DMS114 treated with DMSO at 0.1 percent for 48 hours (cell line): Measurements from ENCODE around the gene PTGES3L.

Source experiments
- DNase-seq: peaks from one replicate; lab custom pipeline; 2025; ENCODE audit not compliant: unreplicated experiment; lab: John Stamatoyannopoulos, UW

PTGES3L gene

DNA sequence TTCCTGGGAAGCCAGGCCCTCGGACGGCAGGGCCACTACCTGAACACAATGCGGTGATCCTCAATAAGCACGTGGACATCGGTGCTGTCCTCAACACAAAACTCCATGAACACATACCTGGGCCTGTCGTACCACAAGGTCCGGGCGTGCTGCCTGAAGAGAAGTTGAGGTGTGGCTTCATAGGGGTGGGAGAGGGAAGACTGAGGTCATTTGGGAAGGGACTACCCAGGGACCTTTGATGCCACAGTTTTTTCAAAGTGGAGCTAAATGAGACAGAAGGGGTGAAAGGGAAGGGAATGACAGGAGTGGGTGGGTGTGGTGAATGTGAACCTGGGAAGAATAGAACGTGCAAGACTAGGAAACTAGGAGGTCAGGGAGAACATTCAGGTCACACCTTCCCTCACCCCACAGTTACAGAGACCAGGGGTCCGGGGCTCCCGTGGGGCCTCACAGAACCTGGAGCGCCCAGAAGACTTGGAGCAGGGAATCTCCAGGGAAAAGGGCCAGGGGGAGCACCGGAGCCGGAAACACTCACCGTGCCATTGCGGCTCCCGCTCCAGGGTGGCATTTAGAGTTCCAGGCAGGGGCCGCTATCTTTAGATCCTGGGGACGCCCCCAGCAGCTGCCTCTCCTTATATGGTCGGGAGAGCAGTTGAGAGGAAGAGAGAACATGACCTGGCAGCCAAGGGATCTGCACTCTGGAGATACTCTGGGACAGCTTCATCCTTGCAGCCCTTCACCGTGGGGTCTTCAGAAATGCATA lies at the start of gene PTGES3L:
PTGES3L (minus strand) TSS at position 570 of the 763 bp plus-strand sequence; CDS start at position 543, 27 bp downstream.
- DNase-seq, result peak; percentile 26

GRCh38 chr17:43028221-43028861 lies 48.5 kb upstream of the PTGES3L start:
- DNase-seq, result no peak

GRCh38 chr17:43027091-43028032 lies 47.5 kb upstream of the PTGES3L start:
- DNase-seq, result no peak

DNA sequence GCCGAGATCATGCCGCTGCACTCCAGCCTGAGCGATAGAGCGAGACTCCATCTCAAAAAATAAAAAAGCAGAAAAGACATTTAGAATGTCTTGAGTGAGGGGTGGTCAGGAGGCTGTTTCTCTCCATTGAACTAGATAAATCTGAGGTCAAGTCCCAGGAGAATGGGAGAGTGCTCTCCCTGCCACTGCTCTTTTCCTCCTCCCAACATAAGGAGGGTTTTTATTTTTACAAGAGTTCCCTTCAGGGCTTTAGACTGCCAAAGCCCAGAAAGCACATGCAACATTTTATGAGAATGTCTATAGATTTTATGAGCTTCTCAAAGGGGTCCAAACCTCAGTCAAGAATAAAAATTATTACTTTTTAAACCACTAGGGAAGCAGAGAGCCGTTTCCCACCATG lies 46.7 kb upstream of the PTGES3L start:
- no peak for DNase-seq

- DNase-seq, result no peak
Measured at GRCh38 chr17:43025766-43026537, 46.1 kb upstream of the PTGES3L start.

DNA sequence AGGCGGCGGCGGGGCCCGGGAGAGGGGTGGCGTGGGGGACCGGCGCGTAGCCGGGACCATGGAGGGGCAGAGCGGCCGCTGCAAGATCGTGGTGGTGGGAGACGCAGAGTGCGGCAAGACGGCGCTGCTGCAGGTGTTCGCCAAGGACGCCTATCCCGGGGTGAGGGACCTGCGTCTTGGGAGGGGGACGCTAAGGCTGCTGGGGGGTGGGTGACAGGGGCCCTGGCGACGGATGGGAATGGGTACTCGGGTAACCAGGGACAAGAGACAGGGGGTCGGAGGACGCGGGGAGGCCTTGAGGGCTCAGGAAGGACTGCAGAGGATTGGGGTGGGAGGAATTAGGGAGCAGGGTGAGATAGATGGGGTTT lies 45.4 kb upstream of the PTGES3L start:
- no peak for DNase-seq

- peak; percentile 80 for DNase-seq
Measured at GRCh38 chr17:43024407-43025289, 44.8 kb upstream of the PTGES3L start, which contains the start of gene RND2. TSS of gene RND2 (plus strand) at chr17:43025231. CDS start at chr17:43025348, 117 bp downstream.

- DNase-seq, result peak; percentile 69
Measured at GRCh38 chr17:43021741-43022512, 42.0 kb upstream of the PTGES3L start, which contains the start of gene VAT1. TSS of gene VAT1 (minus strand) at chr17:43022385. CDS start at chr17:43022322, 63 bp downstream.

- DNase-seq, result peak; percentile 23
Measured at GRCh38 chr17:43020789-43021740, 41.2 kb upstream of the PTGES3L start.

GRCh38 chr17:43020030-43020621 lies 40.2 kb upstream of the PTGES3L start:
- no peak for DNase-seq

DNA sequence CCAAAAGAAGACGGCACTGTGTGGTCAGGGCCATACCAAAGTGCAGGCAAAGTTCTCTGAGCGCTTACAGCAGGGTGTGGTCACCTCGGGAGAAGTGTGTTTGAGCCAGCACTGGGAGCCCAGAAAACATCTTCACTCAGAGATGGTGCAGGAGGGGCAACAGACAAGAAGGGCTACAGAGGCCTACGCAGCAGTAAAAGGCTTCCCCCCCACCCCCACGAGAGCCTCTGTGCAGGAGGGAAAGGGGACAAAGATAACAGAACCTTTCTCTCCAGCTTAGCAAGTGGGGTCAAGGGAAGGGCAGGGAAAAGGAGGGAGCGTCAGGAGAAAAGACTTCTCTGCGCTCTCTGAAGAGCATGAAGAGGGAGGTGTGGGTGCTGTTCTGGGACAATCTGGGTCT lies 39.5 kb upstream of the PTGES3L start:
- no peak for DNase-seq

GRCh38 chr17:43018932-43019331 lies 39.1 kb upstream of the PTGES3L start:
- DNase-seq, result no peak

- no peak for DNase-seq
Measured at GRCh38 chr17:43018008-43018853, 38.4 kb upstream of the PTGES3L start.

DNA sequence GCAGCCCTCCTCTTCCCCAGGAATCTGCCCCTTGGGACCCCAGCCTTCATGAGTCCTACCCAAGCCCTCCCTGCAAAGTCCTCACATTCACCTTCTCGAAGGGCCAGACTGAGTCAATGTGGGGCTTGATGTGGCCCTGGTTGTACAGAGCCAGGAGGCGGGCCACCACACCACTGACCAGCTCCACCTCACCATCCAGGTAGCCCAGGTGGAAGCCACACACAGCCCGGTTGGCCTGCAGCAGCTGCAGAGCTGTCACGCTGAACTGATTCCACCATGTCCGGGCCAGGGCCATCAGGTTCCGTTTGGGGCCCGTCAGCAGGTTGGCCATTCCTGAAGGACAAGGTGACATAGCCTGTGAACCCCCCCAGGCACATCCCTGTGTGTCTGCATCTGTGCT lies 36.3 kb upstream of the PTGES3L start:
- DNase-seq, result no peak

DNA sequence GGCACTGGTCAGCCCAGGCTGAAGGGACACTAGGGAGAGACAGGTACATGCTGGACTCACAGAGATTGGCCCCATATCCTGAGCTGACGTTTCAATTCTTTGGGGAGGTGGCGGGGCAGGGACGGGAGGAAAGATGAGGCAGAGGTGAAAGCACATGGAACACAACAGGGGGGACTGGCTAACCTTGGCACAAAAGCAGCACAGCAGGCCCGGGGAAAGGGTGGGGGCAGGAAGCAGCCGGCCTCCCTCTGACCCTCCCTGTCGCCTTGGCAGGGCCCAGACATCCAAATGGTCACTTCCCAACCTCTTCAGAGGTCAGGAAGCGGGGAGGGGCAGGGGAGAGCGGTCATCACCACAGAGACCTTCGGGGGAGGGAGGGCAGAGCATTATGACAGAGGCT lies 35.7 kb upstream of the PTGES3L start:
- DNase-seq, result no peak
